NT2/D1 (cell line): ENCODE measurements around the gene DAB2.

Experiments used
- DNase-seq: peaks from one replicate; pipeline ENCODE4 v3.0.0-alpha.2; 2011; ENCODE audit warnings: low read depth, low spot score
- H3K27me3 ChIP-seq: 2 replicates; pipeline ENCODE4 v1.6.0; 2011; ENCODE audit warnings: mild to moderate bottlenecking; ENCODE audit not compliant: insufficient read length, insufficient read depth
- H3K36me3 ChIP-seq: 2 replicates; pipeline ENCODE4 v1.6.1; 2011; ENCODE audit warnings: mild to moderate bottlenecking, low read length, mixed read lengths; ENCODE audit not compliant: insufficient read depth, insufficient read length
- H3K4me1 ChIP-seq: 2 replicates; pipeline ENCODE4 v1.5.1; 2011; ENCODE audit not compliant: insufficient read depth, insufficient read length
- H3K4me3 ChIP-seq: 2 replicates; pipeline ENCODE4 v1.5.1; 2011; ENCODE audit warnings: low read depth; ENCODE audit not compliant: insufficient read length
- H3K9ac ChIP-seq: 2 replicates; pipeline ENCODE4 v1.6.0; 2011; ENCODE audit warnings: low read depth; ENCODE audit not compliant: insufficient read length
- H3K9me3 ChIP-seq: 2 replicates; pipeline ENCODE4 v1.5.1; 2011; ENCODE audit warnings: mild to moderate bottlenecking, low read length; ENCODE audit not compliant: insufficient read depth
- SUZ12 ChIP-seq: IDR thresholded peaks from 2 replicates; pipeline ENCODE4 v1.6.1; 2011; ENCODE audit not compliant: insufficient read length, insufficient read depth; ENCODE audit errors: extremely low read depth
- YY1 ChIP-seq: IDR thresholded peaks from 2 replicates; pipeline ENCODE4 v1.6.1; 2011; ENCODE audit not compliant: insufficient read length, insufficient read depth
- ZNF274 ChIP-seq: IDR thresholded peaks from 2 replicates; pipeline ENCODE4 v1.6.1; 2011; ENCODE audit warnings: mild to moderate bottlenecking, low read depth, low read length

The DAB2 gene

DNA sequence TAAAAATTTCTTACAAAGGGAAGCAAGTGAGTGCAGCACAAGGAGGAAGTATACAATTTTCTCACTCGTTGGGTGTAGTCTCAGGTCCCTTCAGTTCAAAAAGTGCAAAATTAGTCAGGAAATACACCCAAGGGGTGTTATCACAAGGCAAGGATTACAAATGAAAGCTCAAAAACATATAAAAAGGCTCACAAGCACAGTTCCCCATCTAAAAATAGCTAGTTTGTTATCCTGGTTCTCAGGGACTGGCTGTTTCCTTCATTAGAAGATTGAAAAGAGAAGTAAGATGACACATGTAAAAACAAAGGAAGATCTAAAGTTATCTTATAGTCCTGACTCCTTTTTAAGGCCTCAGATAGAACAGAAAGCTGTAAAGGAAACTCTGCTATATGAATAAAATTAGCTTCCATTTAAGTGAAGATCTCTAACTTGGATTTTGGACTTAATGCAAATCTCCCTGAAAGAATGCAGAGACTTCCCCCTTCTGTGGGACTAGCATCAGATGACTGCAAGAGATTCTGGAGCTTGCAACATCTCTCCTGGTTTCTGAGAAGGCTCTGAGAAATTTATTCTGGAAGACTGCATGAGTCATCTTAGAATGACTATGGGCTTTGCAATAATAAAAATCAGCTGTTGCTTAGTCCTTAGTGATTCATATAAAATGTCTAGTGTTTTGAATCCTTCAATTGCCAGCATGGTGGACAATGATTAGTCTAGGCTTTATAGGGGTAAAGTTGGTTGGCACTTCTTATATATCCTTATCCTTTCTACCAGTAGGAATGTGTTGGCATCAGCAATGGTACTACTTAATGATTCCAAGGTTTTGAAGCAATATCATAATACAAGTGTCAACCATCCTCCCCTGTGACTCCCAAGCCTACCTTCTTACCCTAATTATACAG lies 25.4 kb downstream of the DAB2 start:
- H3K36me3 ChIP-seq = no peaks in the 10 kb centered on the region
- H3K4me1 ChIP-seq = peaks cover 3% of the 10 kb centered on the region
- no peak for DNase-seq
- H3K9me3 ChIP-seq = no peaks in the 10 kb centered on the region
- H3K27me3 ChIP-seq = no peaks in the 10 kb centered on the region
- no peak overlapping the region for H3K9ac ChIP-seq
- H3K4me3 ChIP-seq = no peak overlapping the region
- TF ChIP-seq ZNF274 (no peak), SUZ12 (no peak), YY1 (no peak)

- Histone ChIP-seq H3K27me3 (no peaks in the 10 kb centered on the region), H3K4me3 (no peak overlapping the region), H3K9ac (no peak overlapping the region), H3K36me3 (peaks cover 6% of the 10 kb centered on the region), H3K9me3 (no peaks in the 10 kb centered on the region), H3K4me1 (peaks cover 3% of the 10 kb centered on the region)
- TF ChIP-seq SUZ12 (no peak), YY1 (no peak), ZNF274 (no peak)
- DNase-seq = no peak
Observed at GRCh38 chr5:39396843-39397242, 27.9 kb downstream of the DAB2 start.

GRCh38 chr5:39395521-39395920 lies 29.3 kb downstream of the DAB2 start:
- TF ChIP-seq YY1 = no peak
- TF ChIP-seq SUZ12 = no peak
- TF ChIP-seq ZNF274 = no peak
- Histone ChIP-seq H3K4me1 (no peaks in the 10 kb centered on the region), H3K9ac (no peak overlapping the region), H3K9me3 (no peaks in the 10 kb centered on the region), H3K36me3 (peaks cover 13% of the 10 kb centered on the region), H3K27me3 (no peaks in the 10 kb centered on the region), H3K4me3 (no peak overlapping the region)
- no peak for DNase-seq

GRCh38 chr5:39394946-39395345 lies 29.8 kb downstream of the DAB2 start:
- no peaks in the 10 kb centered on the region for H3K4me1 ChIP-seq
- no peak for DNase-seq
- no peaks in the 10 kb centered on the region for H3K9me3 ChIP-seq
- peaks cover 18% of the 10 kb centered on the region for H3K36me3 ChIP-seq
- no peak for TF ChIP-seq YY1
- TF ChIP-seq ZNF274 = no peak
- TF ChIP-seq SUZ12 = no peak
- H3K27me3 ChIP-seq = no peaks in the 10 kb centered on the region
- H3K4me3 ChIP-seq = no peak overlapping the region
- H3K9ac ChIP-seq = no peak overlapping the region

DNA sequence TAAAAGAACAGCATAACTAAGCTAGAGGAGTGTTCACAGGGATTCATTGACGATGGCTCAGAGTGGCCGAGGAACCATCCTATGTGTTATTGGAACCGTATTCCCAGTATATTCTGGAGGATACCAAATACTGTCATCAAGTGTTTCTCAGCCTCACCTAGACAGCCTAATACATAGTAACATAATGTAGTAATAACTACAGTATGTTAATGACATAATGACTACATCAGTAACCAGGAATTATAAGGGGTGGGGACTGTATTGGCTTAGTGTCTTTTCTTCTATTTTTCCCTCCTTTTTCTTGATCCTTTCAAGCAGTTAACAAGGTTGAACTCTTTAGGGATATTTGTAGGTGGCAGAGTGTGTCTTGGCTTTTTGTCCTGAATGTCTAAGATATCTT lies 33.8 kb downstream of the DAB2 start:
- Histone ChIP-seq H3K4me3 (no peak overlapping the region), H3K9me3 (no peaks in the 10 kb centered on the region), H3K9ac (no peak overlapping the region), H3K27me3 (no peaks in the 10 kb centered on the region), H3K4me1 (no peaks in the 10 kb centered on the region), H3K36me3 (peaks cover 27% of the 10 kb centered on the region)
- no peak for DNase-seq
- TF ChIP-seq ZNF274 = no peak
- TF ChIP-seq YY1 = no peak

GRCh38 chr5:39387293-39387692 lies 37.5 kb downstream of the DAB2 start:
- Histone ChIP-seq H3K27me3 (no peaks in the 10 kb centered on the region), H3K9me3 (no peaks in the 10 kb centered on the region), H3K4me1 (no peaks in the 10 kb centered on the region), H3K4me3 (no peak overlapping the region), H3K9ac (no peak overlapping the region), H3K36me3 (peaks cover 32% of the 10 kb centered on the region)
- no peak for TF ChIP-seq YY1
- TF ChIP-seq ZNF274 = no peak
- no peak for TF ChIP-seq SUZ12
- no peak for DNase-seq

DNA sequence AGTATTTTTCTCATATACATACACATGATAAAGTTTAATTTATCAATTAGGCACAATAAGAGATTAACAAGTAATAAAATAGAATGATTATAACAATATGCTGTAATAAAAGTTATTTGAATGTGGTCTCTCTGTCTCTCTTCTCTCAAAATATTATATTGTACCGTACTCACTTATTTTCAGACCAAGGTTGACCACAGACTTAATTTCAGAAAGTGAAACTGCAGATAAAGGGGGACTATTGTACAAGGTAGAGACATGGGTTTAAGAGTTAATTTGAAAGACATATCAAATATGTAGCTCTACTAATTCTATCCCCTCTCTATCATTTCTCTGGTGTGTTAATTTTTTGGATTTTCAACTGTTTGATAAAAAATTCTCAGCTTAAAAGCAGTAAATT lies 40.5 kb downstream of the DAB2 start:
- DNase-seq = no peak
- Histone ChIP-seq H3K27me3 (no peaks in the 10 kb centered on the region), H3K4me1 (no peaks in the 10 kb centered on the region), H3K9ac (no peak overlapping the region), H3K36me3 (peaks cover 30% of the 10 kb centered on the region), H3K9me3 (no peaks in the 10 kb centered on the region), H3K4me3 (no peak overlapping the region)
- no peak for TF ChIP-seq SUZ12
- no peak for TF ChIP-seq ZNF274
- TF ChIP-seq YY1 = no peak
